ENCODE measurements around the gene TAF1D.

DNA sequence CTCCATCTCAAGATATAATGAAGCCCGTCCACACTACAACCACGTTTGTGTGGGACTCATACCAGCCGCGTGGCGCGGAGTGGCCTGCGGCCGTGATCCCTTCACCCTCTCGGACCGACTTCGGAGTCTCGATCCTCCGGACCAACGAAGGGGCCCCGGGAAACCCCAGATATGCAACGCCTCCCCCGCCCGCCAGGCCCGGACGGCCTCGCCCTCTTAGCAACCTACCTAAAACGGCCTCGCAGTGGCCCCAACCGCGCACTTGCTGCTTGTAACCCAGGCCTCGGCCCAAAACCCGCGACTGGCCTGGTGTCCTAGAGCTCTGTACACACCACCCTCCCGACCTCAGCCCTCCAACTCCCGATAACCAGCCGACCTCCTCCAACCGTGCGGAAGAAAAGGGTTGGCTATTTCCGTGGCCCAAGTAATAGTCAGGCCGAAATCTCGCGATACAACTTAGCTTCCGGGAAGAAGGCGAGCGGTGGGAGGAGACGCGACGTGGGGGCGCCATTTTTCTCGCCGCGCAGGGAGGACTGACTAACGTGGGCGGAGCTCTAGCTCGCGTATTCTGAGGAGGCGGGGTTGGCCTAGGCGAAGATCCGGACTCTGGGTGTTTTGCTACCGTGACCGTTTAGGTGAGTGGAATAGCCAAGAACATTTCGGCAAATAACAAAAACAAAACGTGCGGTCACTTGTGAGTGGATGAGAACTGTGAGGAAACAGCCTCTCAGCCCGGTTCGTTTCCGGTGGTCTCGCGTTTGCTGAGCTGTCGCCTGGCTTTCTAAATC lies at the start of gene TAF1D, which contains the start of gene C11orf54:
- TF ChIP-seq POLR2A (IDR thresholded peaks at IDR 0.05; ENCODE audit: low read length) (peak; percentile 99), GATA1 (IDR thresholded peaks at IDR 0.05; ENCODE audit: low read depth, low read length) (no peak)
